ENCODE data around the gene RCSD1.

- TF ChIP-seq CTCF (IDR thresholded peaks at IDR 0.05; ENCODE audit: low read depth, low read length) (no peak), EZH2phosphoT487 (IDR thresholded peaks at IDR 0.05; ENCODE audit: low read depth) (no peak)
Observed at GRCh38 chr1:167738158-167738557, 108.1 kb downstream of the RCSD1 start.
